HFFc6 (cell line): Measurements from ENCODE around the gene TRIM63. TPM values are rescaled to one million over a fixed set of nuclear protein-coding genes. Genes with fewer than 3 reads are reported as not detected.

Experiments used
- DNase-seq: peaks from one replicate; pipeline ENCODE4 v3.0.0-alpha.2; 2018
- H3K27ac Mint-ChIP-seq: 2 replicates; pipeline ENCODE4 v1.8.0; 2020; ENCODE audit warnings: mild to moderate bottlenecking, mixed read lengths
- H3K27me3 Mint-ChIP-seq: 2 replicates; pipeline ENCODE4 v1.8.0; 2021; ENCODE audit warnings: mild to moderate bottlenecking, moderate library complexity, mixed read lengths; ENCODE audit not compliant: insufficient read depth
- H3K36me3 Mint-ChIP-seq: 2 replicates; pipeline ENCODE4 v1.8.0; 2021; ENCODE audit warnings: low read depth, mixed read lengths
- H3K4me1 Mint-ChIP-seq: 2 replicates; pipeline ENCODE4 v1.8.0; 2020; ENCODE audit warnings: low read depth, mixed read lengths
- H3K4me3 Mint-ChIP-seq: 2 replicates; pipeline ENCODE4 v1.8.0; 2020; ENCODE audit warnings: mild to moderate bottlenecking, moderate library complexity, mixed read lengths
- H3K9me3 Mint-ChIP-seq: 2 replicates; pipeline ENCODE4 v1.8.0; 2020; ENCODE audit warnings: mild to moderate bottlenecking, mixed read lengths
- CTCF ChIP-seq: fragments of 200-600 bp; sonication (generic); IDR thresholded peaks from 2 replicates; pipeline ENCODE4 v1.5.0; 2021; ENCODE audit warnings: antibody characterized with exemption, mild to moderate bottlenecking
- total RNA-seq, 6 experiments: library from RNA; stranded (reverse); fragmentation: NEBNext Ultra II Directional; extraction: Animal tissue kit (Norgen Biotek cat#: 25700); gene quantifications; 2 replicates in 1 of 6; 3 replicates in 5 of 6; pipeline ENCODE4 v1.2.3, GENCODE V29; 2021

Gene TRIM63
- total RNA-seq, 6 experiments from 2014 or later, result not detected

GRCh38 chr1:26023009-26023408, 44.4 kb downstream of the TRIM63 start:
- DNase-seq, result no peak
- Mint-ChIP-seq H3K4me3 (peak overlapping the region; percentile 95), H3K27me3 (no peaks in the 10 kb centered on the region; the same call in 1 of the 2 replicates), H3K27ac (peak overlapping the region; percentile 53; the same call in 1 of the 2 replicates), H3K4me1 (peaks cover 79% of the 10 kb centered on the region), H3K36me3 (no peaks in the 10 kb centered on the region; the same call in 1 of the 2 replicates), H3K9me3 (no peaks in the 10 kb centered on the region)
- no peak for TF ChIP-seq CTCF

GRCh38 chr1:26022404-26022779, 45.0 kb downstream of the TRIM63 start:
- H3K4me3 Mint-ChIP-seq, result peak overlapping the region; percentile 95
- peaks cover 76% of the 10 kb centered on the region for H3K4me1 Mint-ChIP-seq

GRCh38 chr1:26021647-26022403, 45.6 kb downstream of the TRIM63 start, which contains the start of gene EXTL1:
TSS of gene EXTL1 (plus strand) at chr1:26021775. CDS start at chr1:26022647, 872 bp downstream.
- Mint-ChIP-seq H3K27ac (peak within 1 kb of the TSS; percentile 92), H3K4me1 (peaks cover 76% of the 10 kb centered on the region), H3K36me3 (no peaks in the 10 kb centered on the region; the same call in 1 of the 2 replicates), H3K27me3 (no peaks in the 10 kb centered on the region; the same call in 1 of the 2 replicates), H3K4me3 (peak within 1 kb of the TSS; percentile 95), H3K9me3 (no peaks in the 10 kb centered on the region)
- peak; percentile 39 for DNase-seq
- no peak for TF ChIP-seq CTCF

More at GRCh38 chr1:26022404-26022779, 45.0 kb downstream of the TRIM63 start:
- DNase-seq, result no peak
- Mint-ChIP-seq H3K36me3 (no peaks in the 10 kb centered on the region; the same call in 1 of the 2 replicates), H3K27me3 (no peaks in the 10 kb centered on the region; the same call in 1 of the 2 replicates), H3K9me3 (no peaks in the 10 kb centered on the region), H3K27ac (peak overlapping the region; percentile 4; the same call in 1 of the 2 replicates)
- TF ChIP-seq CTCF, result no peak

- Mint-ChIP-seq H3K27me3 (no peaks in the 10 kb centered on the region; the same call in 1 of the 2 replicates), H3K36me3 (no peaks in the 10 kb centered on the region; the same call in 1 of the 2 replicates), H3K27ac (peak overlapping the region; percentile 92), H3K4me3 (peak overlapping the region; percentile 95), H3K4me1 (peaks cover 81% of the 10 kb centered on the region), H3K9me3 (no peaks in the 10 kb centered on the region)
- DNase-seq, result no peak
- TF ChIP-seq CTCF, result no peak
Observed at GRCh38 chr1:26020941-26021646, 46.3 kb downstream of the TRIM63 start.

GRCh38 chr1:26020330-26020768, 47.1 kb downstream of the TRIM63 start:
- no peaks in the 10 kb centered on the region; the same call in 1 of the 2 replicates for H3K27me3 Mint-ChIP-seq
- H3K9me3 Mint-ChIP-seq, result no peaks in the 10 kb centered on the region
- TF ChIP-seq CTCF, result no peak
- peak overlapping the region; percentile 92 for H3K27ac Mint-ChIP-seq
- peak overlapping the region; percentile 95 for H3K4me3 Mint-ChIP-seq
- DNase-seq, result peak; percentile 78
- H3K36me3 Mint-ChIP-seq, result no peaks in the 10 kb centered on the region; the same call in 1 of the 2 replicates
- H3K4me1 Mint-ChIP-seq, result peaks cover 85% of the 10 kb centered on the region
